GM23338 (cell line): ENCODE data around the gene STRN3. TPM values are rescaled to one million over a fixed set of nuclear protein-coding genes. Genes with fewer than 3 reads are reported as not detected.
"Not testable (repeated sequence)": the region's sequence is repeated elsewhere in the genome, so short reads cannot be mapped to it uniquely, and the experiment has no call there.

ENCODE experiments used
- ATAC-seq: fragments of 200-7000 bp; cut with Tn5 transposase; 3 replicates; pipeline ENCODE4 v1.9.1; 2020
- DNase-seq: peaks from one replicate; pipeline ENCODE4 v3.0.0-alpha.2; 2015; ENCODE audit warnings: low spot score
- H2AFZ ChIP-seq: fragments of 200-600 bp; sonication (generic); 2 replicates; pipeline ENCODE4 v1.8.0; 2016; ENCODE audit warnings: antibody characterized with exemption, mild to moderate bottlenecking, moderate library complexity
- H3F3A ChIP-seq: fragments of 200-600 bp; sonication (generic); replicated peaks from 2 replicates; pipeline ENCODE4 v1.8.0; 2017; ENCODE audit warnings: antibody characterized with exemption, mixed run types, low read depth
- H3K27ac ChIP-seq: fragments of 200-600 bp; sonication (generic); 2 replicates; pipeline ENCODE4 v1.6.1; 2016; ENCODE audit warnings: low read depth
- H3K27me3 ChIP-seq: fragments of 200-600 bp; sonication (generic); 2 replicates; pipeline ENCODE4 v1.8.0; 2016; ENCODE audit warnings: mild to moderate bottlenecking, mixed run types, moderate library complexity; ENCODE audit not compliant: insufficient read depth
- H3K36me3 ChIP-seq: fragments of 200-600 bp; sonication (generic); 2 replicates; pipeline ENCODE4 v1.8.0; 2016; ENCODE audit warnings: mild to moderate bottlenecking; ENCODE audit not compliant: insufficient read depth
- H3K4me1 ChIP-seq: fragments of 200-600 bp; sonication (generic); 2 replicates; pipeline ENCODE4 v1.8.0; 2016; ENCODE audit warnings: mild to moderate bottlenecking, moderate library complexity; ENCODE audit not compliant: insufficient read depth
- H3K4me2 ChIP-seq: fragments of 200-600 bp; sonication (generic); 2 replicates; pipeline ENCODE4 v1.7.1; 2017; ENCODE audit warnings: mixed run types
- H3K4me3 ChIP-seq: fragments of 200-600 bp; sonication (generic); 2 replicates; pipeline ENCODE4 v1.6.1; 2016; ENCODE audit warnings: mixed run types
- H3K79me2 ChIP-seq: fragments of 200-600 bp; sonication (generic); replicated peaks from 2 replicates; pipeline ENCODE4 v1.8.0; 2017; ENCODE audit warnings: mild to moderate bottlenecking; ENCODE audit not compliant: insufficient read depth
- H3K9me2 ChIP-seq: fragments of 200-600 bp; sonication (generic); 2 replicates; pipeline ENCODE4 v1.8.0; 2017; ENCODE audit not compliant: insufficient read depth
- H4K20me1 ChIP-seq: fragments of 200-600 bp; sonication (generic); replicated peaks from 2 replicates; pipeline ENCODE4 v1.8.0; 2017; ENCODE audit warnings: mild to moderate bottlenecking; ENCODE audit not compliant: insufficient read depth
- H3K27ac Mint-ChIP-seq: 2 replicates; pipeline ENCODE4 v1.8.0; 2020; ENCODE audit warnings: inconsistent platforms, mild to moderate bottlenecking, moderate library complexity, mixed read lengths
- H3K27me3 Mint-ChIP-seq: 3 replicates; pipeline ENCODE4 v1.8.0; 2022; ENCODE audit warnings: low read depth, mild to moderate bottlenecking, moderate library complexity, mixed read lengths, inconsistent platforms; ENCODE audit not compliant: insufficient read depth, poor library complexity
- H3K36me3 Mint-ChIP-seq: 3 replicates; pipeline ENCODE4 v1.8.0; 2021; ENCODE audit warnings: low read depth, mild to moderate bottlenecking, inconsistent platforms, moderate library complexity, mixed read lengths
- H3K4me1 Mint-ChIP-seq: 3 replicates; pipeline ENCODE4 v1.8.0; 2020; ENCODE audit warnings: mild to moderate bottlenecking, inconsistent platforms, mixed read lengths
- H3K4me3 Mint-ChIP-seq: 3 replicates; pipeline ENCODE4 v1.8.0; 2021; ENCODE audit warnings: moderate library complexity, mild to moderate bottlenecking, inconsistent platforms, mixed read lengths
- H3K9me3 Mint-ChIP-seq: 3 replicates; pipeline ENCODE4 v1.8.0; 2020; ENCODE audit warnings: moderate library complexity, mild to moderate bottlenecking, inconsistent platforms, mixed read lengths
- CREB1 ChIP-seq: fragments of 250-450 bp; sonication (Bioruptor Pico); IDR thresholded peaks from 2 replicates; pipeline ENCODE4 v1.5.0; 2020; ENCODE audit warnings: low read depth, mild to moderate bottlenecking, moderate library complexity
- CTCF ChIP-seq, 2 experiments: fragments of 200-600 bp in 1 of 2; sonication (generic) in 1 of 2; conservative IDR thresholded peaks; 2 replicates each; pipeline versions ENCODE4 v1.5.1 to v1.6.1; 2016 to 2017; ENCODE audit warnings: antibody characterized with exemption in 2 of 2, low read depth in 2 of 2, mild to moderate bottlenecking in 2 of 2, moderate library complexity in 1 of 2
- ETS1 ChIP-seq: IDR thresholded peaks from 2 replicates; pipeline ENCODE4 v1.6.1; 2016; ENCODE audit warnings: antibody characterized with exemption
- EZH2 ChIP-seq: fragments of 200-600 bp; sonication (generic); IDR thresholded peaks from one replicate; pipeline ENCODE4 v1.8.0; 2017; ENCODE audit warnings: antibody characterized with exemption, mild to moderate bottlenecking, low read depth; ENCODE audit not compliant: unreplicated experiment
- EZH2phosphoT487 ChIP-seq: fragments of 200-600 bp; sonication (generic); IDR thresholded peaks from one replicate; pipeline ENCODE4 v1.8.1; 2018; ENCODE audit warnings: antibody characterized with exemption; ENCODE audit not compliant: unreplicated experiment
- JUNB ChIP-seq: IDR thresholded peaks from one replicate; pipeline ENCODE4 v1.6.1; 2016; ENCODE audit warnings: antibody characterized with exemption; ENCODE audit not compliant: unreplicated experiment
- REST ChIP-seq: IDR thresholded peaks from one replicate; pipeline ENCODE4 v1.6.1; 2018; ENCODE audit warnings: antibody characterized with exemption; ENCODE audit not compliant: unreplicated experiment
- STAT1 ChIP-seq: IDR thresholded peaks from one replicate; pipeline ENCODE4 v1.6.1; 2016; ENCODE audit warnings: antibody characterized with exemption; ENCODE audit not compliant: unreplicated experiment
- ZNF114 ChIP-seq: fragments of 250-450 bp; sonication (Bioruptor Pico); IDR thresholded peaks from 2 replicates; pipeline ENCODE4 v1.5.0; 2020; ENCODE audit warnings: mild to moderate bottlenecking, moderate library complexity
- ZNF462 ChIP-seq: fragments of 250-450 bp; sonication (Bioruptor Pico); IDR thresholded peaks from 2 replicates; pipeline ENCODE4 v1.5.0; 2020; ENCODE audit warnings: mild to moderate bottlenecking, moderate library complexity
- polyA plus RNA-seq: library from polyadenylated mRNA; unstranded; fragments of >200 nt; fragmentation: Nextera tagmentation; extraction: Ambion mirVana; gene quantifications from 2 replicates; pipeline ENCODE4 v1.2.1, GENCODE V29; 2016
- total RNA-seq: library from RNA; depleted of rRNA; stranded (reverse); fragments of >200 nt; shearing (Covaris generic); gene quantifications from 2 replicates; pipeline ENCODE4 v1.2.3, GENCODE V29; 2014

Gene STRN3
- total and polyA plus RNA-seq, 2 experiments from 2014 or later: 35.0 to 40.6 TPM

GRCh38 chr14:30962537-30962936 is 63.6 kb downstream of the STRN3 start:
- H3K4me2 ChIP-seq, H3K27me3 Mint-ChIP-seq, H3K9me2 ChIP-seq, H3F3A ChIP-seq, H2AFZ ChIP-seq, H3K4me1 ChIP-seq, H3K4me3 ChIP-seq, ATAC-seq, H3K27ac Mint-ChIP-seq, DNase-seq, H3K4me3 Mint-ChIP-seq, H3K27me3 ChIP-seq, H3K27ac ChIP-seq, H3K36me3 ChIP-seq: not testable (repeated sequence)
- H3K36me3 Mint-ChIP-seq: peaks cover 46% of the 10 kb centered on the region
- peaks cover 37% of the 10 kb centered on the region for H4K20me1 ChIP-seq
- H3K9me3 Mint-ChIP-seq: peaks cover 27% of the 10 kb centered on the region
- peaks cover 98% of the 10 kb centered on the region for H3K79me2 ChIP-seq
- H3K4me1 Mint-ChIP-seq: peaks cover 11% of the 10 kb centered on the region

GRCh38 chr14:30961330-30961729 is 64.8 kb downstream of the STRN3 start:
- H3K9me2 ChIP-seq: no peaks in the 10 kb centered on the region
- no peak overlapping the region for H3K4me3 ChIP-seq
- peaks cover 99% of the 10 kb centered on the region for H3K79me2 ChIP-seq
- Mint-ChIP-seq H3K4me1 (peaks cover 11% of the 10 kb centered on the region), H3K27ac (no peak overlapping the region), H3K9me3 (peaks cover 15% of the 10 kb centered on the region), H3K27me3 (peaks cover 5% of the 10 kb centered on the region), H3K36me3 (peaks cover 35% of the 10 kb centered on the region), H3K4me3 (no peak overlapping the region)
- peaks cover 4% of the 10 kb centered on the region; the same call in 1 of the 2 replicates for H3K4me1 ChIP-seq
- 0 out of 2 replicates have a peak overlapping the region, but pooled peaks have one; percentile 4 for H3K27ac ChIP-seq
- DNase-seq: no peak
- H3K4me2 ChIP-seq: no peak overlapping the region
- H2AFZ ChIP-seq: no peak overlapping the region
- no peaks in the 10 kb centered on the region for H3K27me3 ChIP-seq
- no peaks in the 10 kb centered on the region for H3F3A ChIP-seq
- peaks cover 38% of the 10 kb centered on the region for H4K20me1 ChIP-seq
- no peaks in the 10 kb centered on the region for H3K36me3 ChIP-seq
- no peak for ATAC-seq
- TF ChIP-seq CREB1 (CRISPR knock-in tag) (no peak), REST (no peak), CTCF (conservative IDR thresholded peaks at IDR 0.05; ENCODE audit: low read depth in 2 of 2) (no peak), EZH2 (no peak), ZNF114 (CRISPR knock-in tag) (no peak), STAT1 (no peak), EZH2phosphoT487 (no peak), ZNF462 (CRISPR knock-in tag) (no peak), ETS1 (no peak), JUNB (no peak)
